ENCODE data around the gene ELOVL3. TPM values are rescaled to one million over a fixed set of nuclear protein-coding genes. Genes with fewer than 3 reads are reported as not detected.
A peak's percentile ranks its signal among the peaks of the same experiment; 100 is the strongest.

Gene ELOVL3
- total and polyA plus RNA-seq, 2 of the 13 experiments (the other 11 are each of a cell fraction or from before 2014, with no cell fraction given): 0.58 to 0.69 TPM

GRCh38 chr10:102229810-102230263 lies 3.7 kb downstream of the ELOVL3 start (continued):
- TF ChIP-seq ZNF12 (CRISPR knock-in tag; IDR thresholded peaks at IDR 0.05) (no peak), TBL1XR1 (IDR thresholded peaks at IDR 0.05; ENCODE audit: borderline replicate concordance, low read length, partially characterized antibody) (no peak), ZNF841 (CRISPR knock-in tag; IDR thresholded peaks at IDR 0.05; ENCODE audit: borderline replicate concordance) (no peak), ZNF780A (CRISPR knock-in tag; IDR thresholded peaks at IDR 0.05) (no peak), ATF7 (IDR thresholded peaks at IDR 0.05) (no peak), ATF7 (CRISPR knock-in tag; IDR thresholded peaks at IDR 0.05) (no peak), CREB1 (IDR thresholded peaks at IDR 0.05) (no peak), CREB1 (CRISPR knock-in tag; IDR thresholded peaks at IDR 0.05) (no peak), CBX5 (CRISPR knock-in tag; IDR thresholded peaks at IDR 0.05; ENCODE audit: borderline replicate concordance) (no peak), NR3C1 (CRISPR knock-in tag; IDR thresholded peaks at IDR 0.05) (no peak), DZIP1 (CRISPR knock-in tag; IDR thresholded peaks at IDR 0.05) (0 out of 2 replicates have a peak, but pooled peaks have one; percentile 28), ARNT2 (CRISPR knock-in tag; IDR thresholded peaks at IDR 0.05; ENCODE audit: low read depth) (no peak), ZNF674 (CRISPR knock-in tag; IDR thresholded peaks at IDR 0.05; ENCODE audit: low read depth) (no peak), GABPA (IDR thresholded peaks at IDR 0.05; ENCODE audit: low read depth, low read length) (no peak), GABPA (CRISPR knock-in tag; IDR thresholded peaks at IDR 0.05; ENCODE audit: low read depth) (no peak), NFYB (CRISPR knock-in tag; IDR thresholded peaks at IDR 0.05) (no peak), KLF11 (CRISPR knock-in tag; IDR thresholded peaks at IDR 0.05) (no peak), IRX3 (CRISPR knock-in tag; IDR thresholded peaks at IDR 0.05; ENCODE audit: borderline replicate concordance, low read depth) (no peak), ELF1 (CRISPR knock-in tag; IDR thresholded peaks at IDR 0.05) (peak; percentile 22; the same call in 1 of the 2 replicates), SAP130 (CRISPR knock-in tag; IDR thresholded peaks at IDR 0.05; ENCODE audit: low read depth) (peak; percentile 60; the same call in 1 of the 2 replicates), ZNF556 (CRISPR knock-in tag; IDR thresholded peaks at IDR 0.05; ENCODE audit: borderline replicate concordance) (no peak), NFATC3 (CRISPR knock-in tag; IDR thresholded peaks at IDR 0.05) (no peak), GATA4 (IDR thresholded peaks at IDR 0.05; ENCODE audit: borderline replicate concordance, low read depth) (no peak), ZKSCAN1 (IDR thresholded peaks at IDR 0.05; ENCODE audit: low read length) (no peak), NCOA2 (CRISPR knock-in tag; IDR thresholded peaks at IDR 0.05) (no peak), ZNF691 (CRISPR knock-in tag; IDR thresholded peaks at IDR 0.05; ENCODE audit: borderline replicate concordance, low read depth) (no peak), ZNF670 (CRISPR knock-in tag; IDR thresholded peaks at IDR 0.05; ENCODE audit: borderline replicate concordance) (no peak), CC2D1A (CRISPR knock-in tag; IDR thresholded peaks at IDR 0.05) (no peak), REPIN1 (CRISPR knock-in tag; IDR thresholded peaks at IDR 0.05; ENCODE audit: borderline replicate concordance, low read depth) (0 out of 2 replicates have a peak, but pooled peaks have one; percentile 47), ARNT (IDR thresholded peaks at IDR 0.05) (no peak), GMEB1 (CRISPR knock-in tag; IDR thresholded peaks at IDR 0.05; ENCODE audit: borderline replicate concordance) (peak; percentile 51; the same call in 1 of the 2 replicates)

Measured in HepG2 (cell line).